Activated T-helper 1 cell treated with anti-CD3 and anti-CD28 coated beads, Interleukin-12 subunit alpha, Interleukin-12 subunit beta, Interleukin-2, Interleukin-4 antibody, amounts not matched to agents 30 ng/mL and 10 ng/mL and 1 ng/mL, durations not matched to agents 14 hours and 24 hours and 36 hours (primary cell): Measurements from ENCODE around the gene TMEM144. TPM values are rescaled to one million over a fixed set of nuclear protein-coding genes. Genes with fewer than 3 reads are reported as not detected.
A peak's percentile ranks its signal among the peaks of the same experiment; 100 is the strongest.

Experiments
- DNase-seq: peaks from one replicate; pipeline ENCODE4 v3.0.0; 2021; ENCODE audit warnings: low spot score
- H3K27ac Mint-ChIP-seq: one replicate; pipeline ENCODE4 v1.8.0; 2021; ENCODE audit warnings: mild to moderate bottlenecking, mixed read lengths
- H3K27me3 Mint-ChIP-seq: one replicate; pipeline ENCODE4 v1.8.0; 2022; ENCODE audit warnings: mild to moderate bottlenecking, moderate library complexity, mixed read lengths; ENCODE audit not compliant: insufficient read depth
- H3K36me3 Mint-ChIP-seq: one replicate; pipeline ENCODE4 v1.8.0; 2021; ENCODE audit warnings: low read depth, mixed read lengths
- H3K4me1 Mint-ChIP-seq: one replicate; pipeline ENCODE4 v1.8.0; 2021; ENCODE audit warnings: low read depth, mixed read lengths
- H3K4me3 Mint-ChIP-seq: one replicate; pipeline ENCODE4 v1.8.0; 2021; ENCODE audit warnings: mild to moderate bottlenecking, moderate library complexity, mixed read lengths
- H3K9me3 Mint-ChIP-seq: one replicate; pipeline ENCODE4 v1.8.0; 2021; ENCODE audit warnings: mixed read lengths
- intact Hi-C: fragments of 100-400 bp; cut with micrococcal nuclease; formaldehyde crosslinking; loops from one replicate; pipeline ENCODE4 v1.15.1; 2024
- total RNA-seq: library from RNA; stranded (reverse); gene quantifications from 2 replicates; pipeline ENCODE4 v1.2.3, GENCODE V29; 2022

Gene TMEM144
- total RNA-seq, 1 donor from 2014 or later, result not detected

DNA sequence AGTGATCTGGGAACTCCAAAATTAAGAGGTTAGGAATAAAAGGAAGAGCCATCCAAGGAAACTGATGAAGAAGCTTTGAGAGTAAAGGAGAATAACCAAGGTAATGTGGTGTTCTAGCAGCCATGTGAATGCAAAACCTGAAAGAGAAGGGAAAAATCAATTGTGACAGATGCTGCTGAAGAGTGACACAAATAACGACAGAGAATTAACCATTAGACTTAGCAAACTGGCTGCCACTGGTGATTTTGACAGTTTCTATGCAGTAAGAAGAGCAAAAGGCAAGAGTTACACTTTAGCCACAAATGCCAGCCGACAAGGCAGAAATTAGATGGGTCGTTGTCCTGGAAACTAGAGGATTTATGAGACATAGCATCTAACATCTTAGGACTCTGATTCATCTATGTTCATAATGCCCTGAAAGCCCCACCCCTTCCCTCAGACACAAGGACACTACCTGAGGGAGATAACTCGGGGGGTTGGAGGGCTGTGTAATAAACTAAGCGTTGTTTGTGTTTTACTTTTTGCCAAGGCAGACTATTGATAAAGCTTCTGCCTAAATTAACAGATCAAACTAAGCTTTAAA is 13.0 kb upstream of the TMEM144 start:
- no peak for DNase-seq
- Mint-ChIP-seq H3K27me3 (peaks cover 3% of the 10 kb centered on the region), H3K36me3 (no peaks in the 10 kb centered on the region), H3K4me1 (no peaks in the 10 kb centered on the region), H3K27ac (no peak overlapping the region), H3K9me3 (no peaks in the 10 kb centered on the region), H3K4me3 (no peak overlapping the region)
- intact Hi-C loops, result no loop called here

- Mint-ChIP-seq H3K4me1 (no peaks in the 10 kb centered on the region), H3K4me3 (no peak overlapping the region), H3K27ac (no peak overlapping the region)
Measured at GRCh38 chr4:158200214-158200613, 10.1 kb upstream of the TMEM144 start.

GRCh38 chr4:158201322-158201721 is 9.0 kb upstream of the TMEM144 start:
- Mint-ChIP-seq H3K27ac (no peak overlapping the region), H3K4me3 (no peak overlapping the region), H3K9me3 (no peaks in the 10 kb centered on the region), H3K36me3 (no peaks in the 10 kb centered on the region), H3K4me1 (no peaks in the 10 kb centered on the region), H3K27me3 (peaks cover 3% of the 10 kb centered on the region)
- intact Hi-C loops, result no loop called here
- no peak for DNase-seq

More at GRCh38 chr4:158200214-158200613, 10.1 kb upstream of the TMEM144 start:
- Mint-ChIP-seq H3K9me3 (no peaks in the 10 kb centered on the region), H3K36me3 (no peaks in the 10 kb centered on the region), H3K27me3 (peaks cover 3% of the 10 kb centered on the region)
- intact Hi-C loops, result no loop called here
- no peak for DNase-seq

- H3K36me3 Mint-ChIP-seq, result no peaks in the 10 kb centered on the region
- intact Hi-C loops, result no loop called here
Measured at GRCh38 chr4:158201876-158202275, 8.4 kb upstream of the TMEM144 start.

GRCh38 chr4:158202481-158202880 is 7.8 kb upstream of the TMEM144 start:
- Mint-ChIP-seq H3K4me3 (no peak overlapping the region), H3K36me3 (no peaks in the 10 kb centered on the region), H3K4me1 (no peaks in the 10 kb centered on the region), H3K27me3 (peaks cover 3% of the 10 kb centered on the region), H3K27ac (no peak overlapping the region), H3K9me3 (no peaks in the 10 kb centered on the region)
- no peak for DNase-seq
- intact Hi-C loops, result no loop called here

More at GRCh38 chr4:158201876-158202275, 8.4 kb upstream of the TMEM144 start:
- H3K9me3 Mint-ChIP-seq, result no peaks in the 10 kb centered on the region
- no peak overlapping the region for H3K4me3 Mint-ChIP-seq
- peaks cover 2% of the 10 kb centered on the region for H3K27me3 Mint-ChIP-seq
- no peak for DNase-seq
- no peaks in the 10 kb centered on the region for H3K4me1 Mint-ChIP-seq
- no peak overlapping the region for H3K27ac Mint-ChIP-seq

DNA sequence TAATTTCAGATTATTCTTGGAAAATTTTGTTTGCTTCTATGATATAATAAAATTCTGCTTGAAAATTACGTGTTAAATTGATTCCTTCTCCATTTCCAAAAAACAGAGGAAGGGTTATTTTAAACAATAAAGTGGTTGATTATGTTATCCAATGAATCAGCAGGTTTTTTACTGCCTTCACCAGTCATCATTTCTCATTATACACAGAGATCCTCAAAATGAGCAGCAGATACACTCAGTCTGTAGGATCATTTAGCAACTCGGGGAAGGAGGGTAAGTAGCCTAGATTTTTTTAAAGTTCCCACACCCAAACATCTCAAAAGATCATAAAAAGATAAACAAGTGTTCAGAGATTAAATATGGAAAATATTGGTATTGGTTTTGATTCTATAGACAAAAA is 6.8 kb upstream of the TMEM144 start:
- no peaks in the 10 kb centered on the region for H3K36me3 Mint-ChIP-seq
- no peaks in the 10 kb centered on the region for H3K9me3 Mint-ChIP-seq
- intact Hi-C loops, result no loop called here
- no peaks in the 10 kb centered on the region for H3K4me1 Mint-ChIP-seq
- no peak overlapping the region for H3K27ac Mint-ChIP-seq
- DNase-seq, result no peak
- H3K27me3 Mint-ChIP-seq, result peaks cover 12% of the 10 kb centered on the region
- H3K4me3 Mint-ChIP-seq, result no peak overlapping the region

DNA sequence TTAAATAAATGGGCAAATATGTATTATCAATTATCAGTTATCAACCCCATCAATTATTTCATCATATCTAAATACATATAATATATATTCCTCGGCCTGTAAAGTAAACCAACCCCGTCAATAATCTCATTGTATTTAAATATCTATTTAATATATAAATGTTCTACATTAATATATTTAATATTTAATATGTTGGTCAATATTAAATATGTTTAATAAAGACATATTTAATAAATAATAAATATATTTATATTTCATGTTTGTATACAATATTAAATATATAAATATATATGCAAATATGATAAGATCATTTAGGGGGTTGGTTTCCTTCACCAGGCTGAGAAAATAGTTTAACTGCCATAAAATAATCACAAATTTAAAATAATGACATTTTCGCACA is 6.4 kb upstream of the TMEM144 start:
- Mint-ChIP-seq H3K4me1 (no peaks in the 10 kb centered on the region), H3K27ac (no peak overlapping the region), H3K4me3 (no peak overlapping the region), H3K9me3 (no peaks in the 10 kb centered on the region), H3K27me3 (peaks cover 12% of the 10 kb centered on the region), H3K36me3 (no peaks in the 10 kb centered on the region)
- intact Hi-C loops, result no loop called here
- no peak for DNase-seq

- Mint-ChIP-seq H3K27ac (no peak overlapping the region), H3K4me3 (no peak overlapping the region), H3K9me3 (no peaks in the 10 kb centered on the region), H3K36me3 (no peaks in the 10 kb centered on the region), H3K4me1 (peaks cover 15% of the 10 kb centered on the region), H3K27me3 (peaks cover 28% of the 10 kb centered on the region)
- no peak for DNase-seq
- intact Hi-C loops, result no loop called here
Measured at GRCh38 chr4:158208963-158209640, 1.2 kb upstream of the TMEM144 start.

GRCh38 chr4:158211222-158211621 is 936 bp downstream of the TMEM144 start:
- peaks cover 15% of the 10 kb centered on the region for H3K4me1 Mint-ChIP-seq
- H3K9me3 Mint-ChIP-seq, result no peaks in the 10 kb centered on the region
- no peak for DNase-seq
- H3K27ac Mint-ChIP-seq, result no peak overlapping the region
- intact Hi-C loops, result no loop called here
- H3K36me3 Mint-ChIP-seq, result no peaks in the 10 kb centered on the region
- H3K4me3 Mint-ChIP-seq, result peak overlapping the region; percentile 68
- peaks cover 29% of the 10 kb centered on the region for H3K27me3 Mint-ChIP-seq

GRCh38 chr4:158213466-158213865 is 3.2 kb downstream of the TMEM144 start:
- H3K9me3 Mint-ChIP-seq, result no peaks in the 10 kb centered on the region

DNA sequence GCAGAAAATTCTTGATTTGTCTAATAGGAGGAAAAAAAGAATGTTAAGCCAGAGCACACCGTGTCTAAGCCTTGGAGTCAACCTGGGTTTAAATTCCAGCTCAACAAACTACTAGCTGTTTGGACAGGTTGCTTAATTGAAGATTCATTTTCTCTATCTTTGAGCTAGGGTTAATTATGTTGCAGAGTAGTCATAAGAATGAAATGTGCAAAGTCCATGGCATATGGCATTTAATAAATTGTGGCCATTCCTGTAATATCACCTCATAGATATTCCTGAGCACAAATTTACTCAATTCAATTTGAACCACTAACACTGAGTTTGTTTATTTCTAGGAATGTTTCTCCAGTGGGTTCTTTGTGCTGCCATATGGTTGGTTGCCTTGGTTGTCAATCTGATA is 4.6 kb downstream of the TMEM144 start:
- Mint-ChIP-seq H3K4me1 (peaks cover 8% of the 10 kb centered on the region), H3K27ac (no peak overlapping the region), H3K9me3 (no peaks in the 10 kb centered on the region), H3K4me3 (no peak overlapping the region), H3K36me3 (no peaks in the 10 kb centered on the region), H3K27me3 (peaks cover 15% of the 10 kb centered on the region)
- intact Hi-C loops, result no loop called here
- no peak for DNase-seq

More at GRCh38 chr4:158213466-158213865, 3.2 kb downstream of the TMEM144 start:
- Mint-ChIP-seq H3K4me1 (peaks cover 15% of the 10 kb centered on the region), H3K27ac (no peak overlapping the region), H3K27me3 (peaks cover 19% of the 10 kb centered on the region), H3K36me3 (no peaks in the 10 kb centered on the region), H3K4me3 (no peak overlapping the region)
- DNase-seq, result no peak
- intact Hi-C loops, result no loop called here

GRCh38 chr4:158217763-158218162 is 7.5 kb downstream of the TMEM144 start:
- intact Hi-C loops, result no loop called here
- no peaks in the 10 kb centered on the region for H3K9me3 Mint-ChIP-seq

GRCh38 chr4:158219623-158220022 is 9.3 kb downstream of the TMEM144 start:
- Mint-ChIP-seq H3K27me3 (peaks cover 2% of the 10 kb centered on the region), H3K4me3 (no peak overlapping the region), H3K36me3 (no peaks in the 10 kb centered on the region), H3K27ac (no peak overlapping the region), H3K9me3 (no peaks in the 10 kb centered on the region), H3K4me1 (no peaks in the 10 kb centered on the region)
- intact Hi-C loops, result no loop called here
- DNase-seq, result no peak

More at GRCh38 chr4:158217763-158218162, 7.5 kb downstream of the TMEM144 start:
- peaks cover 7% of the 10 kb centered on the region for H3K27me3 Mint-ChIP-seq
- no peaks in the 10 kb centered on the region for H3K36me3 Mint-ChIP-seq
- H3K4me3 Mint-ChIP-seq, result no peak overlapping the region
- DNase-seq, result no peak
- H3K27ac Mint-ChIP-seq, result no peak overlapping the region
- H3K4me1 Mint-ChIP-seq, result no peaks in the 10 kb centered on the region
